ENCODE results near the gene CHRNA5.

GRCh38 chr15:78574944-78575343 lies 9.6 kb downstream of the CHRNA5 start:
- TF ChIP-seq CTCF (IDR thresholded peaks at IDR 0.05; ENCODE audit: insufficient read depth, low read length) (no peak), REST (IDR thresholded peaks at IDR 0.05; ENCODE audit: insufficient replicate concordance, low read depth) (no peak), POLR2AphosphoS5 (IDR thresholded peaks at IDR 0.05; ENCODE audit: low read depth) (no peak), SPI1 (IDR thresholded peaks at IDR 0.05; ENCODE audit: borderline replicate concordance, low read depth) (no peak)

All from HL-60 (cell line).